ENCODE measurements around the gene CNIH3. TPM values are rescaled to one million over a fixed set of nuclear protein-coding genes. Genes with fewer than 3 reads are reported as not detected.

The CNIH3 gene
- polyA plus RNA-seq, 1 donor (not counting 4 experiments of a cell fraction or from before 2014, with no cell fraction given) = 0.81 TPM

GRCh38 chr1:224669403-224669802 is 53.3 kb downstream of the CNIH3 start:
- Histone ChIP-seq H3K27ac (ENCODE audit: control insufficient read depth, insufficient read depth, low read length) (no peak overlapping the region), H3K9me3 (ENCODE audit: control insufficient read depth, low read depth, low read length) (no peaks in the 10 kb centered on the region), H2AFZ (ENCODE audit: control insufficient read depth, low read length) (no peak overlapping the region), H3K4me2 (ENCODE audit: control insufficient read depth, extremely low read depth, insufficient read depth, low read depth, low read length) (no peak overlapping the region), H3K4me3 (ENCODE audit: control insufficient read depth in 2 of 3, extremely low read depth in 1 of 3, insufficient read depth in 2 of 3, low read depth in 1 of 3, low read length in 3 of 3) (no peak overlapping the region), H3K4me1 (ENCODE audit: control insufficient read depth, extremely low read depth, insufficient read depth, low read length) (no peaks in the 10 kb centered on the region), H3K36me3 (ENCODE audit: control insufficient read depth in 2 of 2, extremely low read depth in 1 of 2, insufficient read depth in 2 of 2, low read length in 2 of 2) (no peaks in the 10 kb centered on the region), H4K20me1 (ENCODE audit: control insufficient read depth, extremely low read depth, insufficient read depth, low read length) (no peaks in the 10 kb centered on the region), H3K9me1 (ENCODE audit: control insufficient read depth, extremely low read depth, insufficient read depth, low read length) (no peaks in the 10 kb centered on the region), H3K79me2 (ENCODE audit: control insufficient read depth, insufficient read depth, low read length) (no peaks in the 10 kb centered on the region), H3K27me3 (ENCODE audit: control insufficient read depth, extremely low read depth, insufficient read depth, low read length) (peaks cover 4% of the 10 kb centered on the region), H3K9ac (ENCODE audit: control insufficient read depth, extremely low read depth, insufficient read depth, low read length) (no peak overlapping the region)
- FAIRE-seq (no peak), DNase-seq (ENCODE audit: low read depth, low spot score) (no peak)
- TF ChIP-seq EZH2 (IDR thresholded peaks at IDR 0.05; ENCODE audit: low read length) = no peak
- TF ChIP-seq CTCF (optimal IDR thresholded peaks at IDR 0.05 in 1 of 3, IDR thresholded peaks at IDR 0.05 in 1 of 3, conservative IDR thresholded peaks at IDR 0.05 in 1 of 3; ENCODE audit: extremely low read depth in 1 of 3, insufficient read depth in 2 of 3, low read length in 3 of 3) = no peak
- dilution Hi-C loops (cut with MboI; ENCODE audit: extremely low pct_ligation_motif_present, low sequenced_read_pairs) = no loop called here

DNA sequence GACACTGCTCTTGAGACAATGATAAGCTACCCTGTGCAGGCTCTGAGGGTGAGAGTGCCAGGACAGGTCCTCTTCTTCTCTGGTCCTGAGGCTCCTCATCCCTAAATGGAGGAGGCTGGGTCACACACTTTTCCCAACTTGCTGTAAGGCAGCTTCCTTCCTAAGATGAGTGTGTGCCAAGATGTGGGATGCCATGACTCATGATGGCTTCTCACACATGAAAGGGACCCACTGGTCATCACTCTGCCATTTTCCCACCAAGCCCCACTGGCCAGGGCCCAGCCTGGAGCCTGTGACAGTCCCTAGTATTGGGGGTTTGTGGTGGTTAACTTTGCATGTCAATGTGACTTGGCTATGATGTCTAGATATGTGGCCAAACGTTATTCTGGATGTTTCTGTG is 54.4 kb downstream of the CNIH3 start:
- dilution Hi-C loops (cut with MboI; ENCODE audit: extremely low pct_ligation_motif_present, low sequenced_read_pairs) = no loop called here
- Histone ChIP-seq H3K4me3 (ENCODE audit: control insufficient read depth in 2 of 3, extremely low read depth in 1 of 3, insufficient read depth in 2 of 3, low read depth in 1 of 3, low read length in 3 of 3) (no peak overlapping the region), H3K79me2 (ENCODE audit: control insufficient read depth, insufficient read depth, low read length) (no peaks in the 10 kb centered on the region), H3K9me1 (ENCODE audit: control insufficient read depth, extremely low read depth, insufficient read depth, low read length) (no peaks in the 10 kb centered on the region), H3K9ac (ENCODE audit: control insufficient read depth, extremely low read depth, insufficient read depth, low read length) (no peak overlapping the region), H2AFZ (ENCODE audit: control insufficient read depth, low read length) (no peak overlapping the region), H3K4me2 (ENCODE audit: control insufficient read depth, extremely low read depth, insufficient read depth, low read depth, low read length) (no peak overlapping the region), H3K36me3 (ENCODE audit: control insufficient read depth in 2 of 2, extremely low read depth in 1 of 2, insufficient read depth in 2 of 2, low read length in 2 of 2) (no peaks in the 10 kb centered on the region), H4K20me1 (ENCODE audit: control insufficient read depth, extremely low read depth, insufficient read depth, low read length) (no peaks in the 10 kb centered on the region), H3K9me3 (ENCODE audit: control insufficient read depth, low read depth, low read length) (no peaks in the 10 kb centered on the region), H3K27me3 (ENCODE audit: control insufficient read depth, extremely low read depth, insufficient read depth, low read length) (peaks cover 4% of the 10 kb centered on the region), H3K4me1 (ENCODE audit: control insufficient read depth, extremely low read depth, insufficient read depth, low read length) (no peaks in the 10 kb centered on the region), H3K27ac (ENCODE audit: control insufficient read depth, insufficient read depth, low read length) (no peak overlapping the region)
- TF ChIP-seq EZH2 (IDR thresholded peaks at IDR 0.05; ENCODE audit: low read length) (no peak), CTCF (optimal IDR thresholded peaks at IDR 0.05 in 1 of 3, IDR thresholded peaks at IDR 0.05 in 1 of 3, conservative IDR thresholded peaks at IDR 0.05 in 1 of 3; ENCODE audit: extremely low read depth in 1 of 3, insufficient read depth in 2 of 3, low read length in 3 of 3) (no peak)
- FAIRE-seq (no peak), DNase-seq (ENCODE audit: low read depth, low spot score) (no peak)

Measured in keratinocyte (primary cell).